Left forelimb (tissue), 1 donor: ENCODE results near the gene POLR2L.

Experiments used
- DNase-seq: peaks from one replicate; pipeline ENCODE4 v3.0.0-alpha.2; 2018; ENCODE audit warnings: low spot score

POLR2L gene

GRCh38 chr11:838441-839279 is 3.7 kb downstream of the POLR2L start:
- DNase-seq, result no peak

GRCh38 chr11:837990-838307 is 4.4 kb downstream of the POLR2L start:
- no peak for DNase-seq

GRCh38 chr11:837189-837989 is 4.9 kb downstream of the POLR2L start:
- DNase-seq, result no peak

- DNase-seq, result no peak
Observed at GRCh38 chr11:836700-837099, 5.6 kb downstream of the POLR2L start.

GRCh38 chr11:836274-836673 is 6.1 kb downstream of the POLR2L start:
- no peak for DNase-seq

- no peak for DNase-seq
Observed at GRCh38 chr11:834371-835316, 7.7 kb downstream of the POLR2L start.

GRCh38 chr11:833849-834311 is 8.4 kb downstream of the POLR2L start:
- DNase-seq, result no peak

- DNase-seq, result no peak
Observed at GRCh38 chr11:833114-833791, 9.1 kb downstream of the POLR2L start.

- no peak for DNase-seq
Observed at GRCh38 chr11:832529-833113, 9.7 kb downstream of the POLR2L start, which contains the start of gene CD151. Gene CD151 (plus strand): TSS chr11:832952. CDS start chr11:836070, 3,118 bp downstream.

- DNase-seq, result no peak
Observed at GRCh38 chr11:831961-832528, 10.3 kb downstream of the POLR2L start.

- no peak for DNase-seq
Observed at GRCh38 chr11:831118-831864, 11.0 kb downstream of the POLR2L start.

GRCh38 chr11:830295-831117 is 11.8 kb downstream of the POLR2L start:
- no peak for DNase-seq

GRCh38 chr11:829847-830294 is 12.5 kb downstream of the POLR2L start:
- no peak for DNase-seq

- DNase-seq, result no peak
Observed at GRCh38 chr11:829176-829846, 13.0 kb downstream of the POLR2L start.

- DNase-seq, result no peak
Observed at GRCh38 chr11:828506-829175, 13.7 kb downstream of the POLR2L start.

- no peak for DNase-seq
Observed at GRCh38 chr11:827897-828192, 14.5 kb downstream of the POLR2L start, which contains the start of gene CRACR2B. Gene CRACR2B (plus strand): TSS chr11:827919. CDS start chr11:828608, 689 bp downstream.

- DNase-seq, result no peak
Observed at GRCh38 chr11:827146-827896, 15.0 kb downstream of the POLR2L start.
